HEK293 (cell line): ENCODE data around the gene FRMD8.

Experiments
- OVOL3 ChIP-seq: fragments of 450-650 bp; formaldehyde crosslinking; IDR thresholded peaks from 2 replicates; pipeline ENCODE4 v1.5.1; 2016; ENCODE audit warnings: missing biosample characterization, missing genetic modification characterization
- PRDM1 ChIP-seq: fragments of 450-650 bp; formaldehyde crosslinking; IDR thresholded peaks from 2 replicates; pipeline ENCODE4; 2016; ENCODE audit warnings: missing biosample characterization, missing genetic modification characterization
- PRDM6 ChIP-seq: fragments of 450-650 bp; formaldehyde crosslinking; IDR thresholded peaks from 2 replicates; pipeline ENCODE4 v1.5.1; 2017; ENCODE audit warnings: missing biosample characterization, missing genetic modification characterization
- SP2 ChIP-seq: fragments of 450-650 bp; formaldehyde crosslinking; IDR thresholded peaks from 2 replicates; pipeline ENCODE4 v1.5.1; 2016; ENCODE audit warnings: missing biosample characterization, missing genetic modification characterization
- SP7 ChIP-seq: fragments of 450-650 bp; formaldehyde crosslinking; IDR thresholded peaks from 2 replicates; pipeline ENCODE4 v1.5.1; 2016; ENCODE audit warnings: missing biosample characterization, missing genetic modification characterization
- TRIM28 ChIP-seq: IDR thresholded peaks from 2 replicates; pipeline ENCODE4 v1.6.1; 2011; ENCODE audit warnings: low read length, control low read depth, borderline replicate concordance
- TSHZ1 ChIP-seq: fragments of 450-650 bp; formaldehyde crosslinking; IDR thresholded peaks from 2 replicates; pipeline ENCODE4 v1.5.1; 2016; ENCODE audit warnings: missing biosample characterization, missing genetic modification characterization, borderline replicate concordance
- WT1 ChIP-seq: fragments of 450-650 bp; formaldehyde crosslinking; IDR thresholded peaks from 2 replicates; pipeline ENCODE4 v1.5.1; 2016; ENCODE audit warnings: missing biosample characterization, missing genetic modification characterization
- ZBTB21 ChIP-seq: fragments of 450-650 bp; formaldehyde crosslinking; IDR thresholded peaks from 2 replicates; pipeline ENCODE4 v1.5.1; 2017; ENCODE audit warnings: missing biosample characterization, missing genetic modification characterization
- ZBTB26 ChIP-seq: fragments of 450-650 bp; formaldehyde crosslinking; optimal IDR thresholded peaks from 2 replicates; pipeline ENCODE3; 2016; ENCODE audit warnings: missing biosample characterization, mild to moderate bottlenecking, missing genetic modification characterization
- ZBTB44 ChIP-seq: fragments of 450-650 bp; IDR thresholded peaks from 2 replicates; pipeline ENCODE4 v1.5.1; 2018; ENCODE audit warnings: missing biosample characterization, mild to moderate bottlenecking, missing genetic modification characterization
- ZFP37 ChIP-seq: fragments of 450-650 bp; formaldehyde crosslinking; IDR thresholded peaks from 2 replicates; pipeline ENCODE4 v1.5.1; 2016; ENCODE audit warnings: missing biosample characterization, missing genetic modification characterization
- ZFP69B ChIP-seq: fragments of 450-650 bp; formaldehyde crosslinking; IDR thresholded peaks from 2 replicates; pipeline ENCODE4 v1.5.1; 2016; ENCODE audit warnings: missing biosample characterization, missing genetic modification characterization
- ZNF2 ChIP-seq: fragments of 450-650 bp; formaldehyde crosslinking; IDR thresholded peaks from 2 replicates; pipeline ENCODE4 v1.5.1; 2016; ENCODE audit warnings: missing biosample characterization, missing genetic modification characterization
- ZNF24 ChIP-seq: fragments of 450-650 bp; formaldehyde crosslinking; IDR thresholded peaks from 2 replicates; pipeline ENCODE4 v1.5.1; 2016; ENCODE audit warnings: missing biosample characterization, missing genetic modification characterization
- ZNF280C ChIP-seq: fragments of 450-650 bp; formaldehyde crosslinking; IDR thresholded peaks from 2 replicates; pipeline ENCODE4 v1.5.1; 2016; ENCODE audit warnings: missing biosample characterization, missing genetic modification characterization
- ZNF324 ChIP-seq: fragments of 450-650 bp; formaldehyde crosslinking; IDR thresholded peaks from 2 replicates; pipeline ENCODE4 v1.5.1; 2016; ENCODE audit warnings: missing biosample characterization, missing genetic modification characterization
- ZNF404 ChIP-seq: fragments of 450-650 bp; formaldehyde crosslinking; IDR thresholded peaks from 2 replicates; pipeline ENCODE4 v1.5.1; 2017; ENCODE audit warnings: missing biosample characterization, missing genetic modification characterization
- ZNF488 ChIP-seq: fragments of 450-650 bp; formaldehyde crosslinking; IDR thresholded peaks from 2 replicates; pipeline ENCODE4 v1.5.1; 2016; ENCODE audit warnings: missing biosample characterization, missing genetic modification characterization
- ZNF510 ChIP-seq: fragments of 450-650 bp; formaldehyde crosslinking; IDR thresholded peaks from 2 replicates; pipeline ENCODE4 v1.5.1; 2018; ENCODE audit warnings: mild to moderate bottlenecking, missing genetic modification characterization, missing biosample characterization; ENCODE audit not compliant: insufficient replicate concordance
- ZNF548 ChIP-seq: fragments of 450-650 bp; formaldehyde crosslinking; IDR thresholded peaks from 2 replicates; pipeline ENCODE4 v1.5.1; 2016; ENCODE audit warnings: missing biosample characterization, missing genetic modification characterization
- ZNF585B ChIP-seq: fragments of 450-650 bp; formaldehyde crosslinking; IDR thresholded peaks from 2 replicates; pipeline ENCODE4 v1.5.1; 2016; ENCODE audit warnings: missing biosample characterization, missing genetic modification characterization
- ZNF626 ChIP-seq: fragments of 450-650 bp; sonication (Bioruptor Pico); formaldehyde crosslinking; IDR thresholded peaks from 2 replicates; pipeline ENCODE4 v1.5.1; 2018; ENCODE audit warnings: missing biosample characterization, missing genetic modification characterization, inconsistent platforms
- ZNF768 ChIP-seq: fragments of 450-650 bp; formaldehyde crosslinking; IDR thresholded peaks from 2 replicates; pipeline ENCODE4 v1.5.1; 2018; ENCODE audit warnings: missing biosample characterization, mild to moderate bottlenecking, missing genetic modification characterization
- ZNF777 ChIP-seq: fragments of 450-650 bp; formaldehyde crosslinking; IDR thresholded peaks from 2 replicates; pipeline ENCODE4 v1.5.1; 2017; ENCODE audit warnings: missing biosample characterization, missing genetic modification characterization, borderline replicate concordance
- ZSCAN16 ChIP-seq: fragments of 450-650 bp; formaldehyde crosslinking; IDR thresholded peaks from 2 replicates; pipeline ENCODE4 v1.5.1; 2016; ENCODE audit warnings: missing biosample characterization, missing genetic modification characterization

Gene FRMD8

GRCh38 chr11:65416841-65417701 lies 30.6 kb downstream of the FRMD8 start (continued):
- TF ChIP-seq ZNF280C (tag by site-specific recombination) (no peak), WT1 (tag by site-specific recombination) (0 out of 2 replicates have a peak, but pooled peaks have one; percentile 15), ZNF768 (no peak), SP7 (tag by site-specific recombination) (no peak), ZNF2 (tag by site-specific recombination) (no peak), ZNF548 (no peak), SP2 (tag by site-specific recombination) (peak; percentile 29), PRDM6 (no peak), ZNF488 (tag by site-specific recombination) (no peak), ZNF626 (tag by site-specific recombination) (no peak), ZBTB21 (tag by site-specific recombination) (no peak), ZFP69B (no peak), OVOL3 (tag by site-specific recombination) (no peak), ZNF510 (no peak), TRIM28 (0 out of 2 replicates have a peak, but pooled peaks have one; percentile 3), TSHZ1 (no peak), ZNF777 (tag by site-specific recombination) (no peak), ZNF24 (tag by site-specific recombination) (no peak), ZBTB44 (no peak), ZBTB26 (tag by site-specific recombination) (no peak), PRDM1 (tag by site-specific recombination) (no peak), ZFP37 (tag by site-specific recombination) (no peak), ZNF585B (tag by site-specific recombination) (no peak), ZNF404 (no peak), ZSCAN16 (no peak), ZNF324 (tag by site-specific recombination) (no peak)
